CD14-positive monocyte (primary cell): ENCODE measurements around the gene OLFML2B. TPM values are rescaled to one million over a fixed set of nuclear protein-coding genes. Genes with fewer than 3 reads are reported as not detected.

Source experiments
- DNase-seq, 3 donors: peaks; one replicate each; pipeline ENCODE4 v3.0.0-alpha.2; 2011 to 2022
- H2AFZ ChIP-seq: 2 replicates; pipeline ENCODE4 v1.6.0; 2012; ENCODE audit warnings: mild to moderate bottlenecking, low read depth, low read length, inconsistent platforms; ENCODE audit not compliant: insufficient read depth, poor library complexity, severe bottlenecking
- H3K27ac ChIP-seq, 2 donors: 1 replicate in 1 of 2; 2 replicates in 1 of 2; pipeline ENCODE4 v1.5.1; 2012 to 2013; ENCODE audit warnings: low read length in 2 of 2, control low read depth in 1 of 2, inconsistent platforms in 1 of 2, low read depth in 1 of 2, mild to moderate bottlenecking in 1 of 2
- H3K27me3 ChIP-seq, 2 donors: one replicate each; pipeline versions ENCODE4 v1.6.0 to v1.6.1; 2011 to 2013; ENCODE audit warnings: low read length in 2 of 2; ENCODE audit not compliant: control insufficient read depth in 2 of 2, insufficient read depth in 2 of 2
- H3K36me3 ChIP-seq, 2 donors: replicated peaks in 1 of 2; 1 replicate in 1 of 2; 2 replicates in 1 of 2; pipeline versions ENCODE4 v1.5.1 to v1.6.1; 2012 to 2013; ENCODE audit warnings: low read length in 2 of 2, control low read depth in 1 of 2, inconsistent platforms in 1 of 2, mild to moderate bottlenecking in 1 of 2; ENCODE audit not compliant: insufficient read depth in 2 of 2, control insufficient read depth in 1 of 2
- H3K4me1 ChIP-seq, 2 donors: 1 replicate in 1 of 2; 2 replicates in 1 of 2; pipeline versions ENCODE4 v1.5.1 to v1.6.1; 2012 to 2013; ENCODE audit warnings: low read length in 2 of 2, control low read depth in 1 of 2, inconsistent platforms in 1 of 2, mild to moderate bottlenecking in 1 of 2, moderate library complexity in 1 of 2; ENCODE audit not compliant: insufficient read depth in 2 of 2, control insufficient read depth in 1 of 2
- H3K4me2 ChIP-seq: replicated peaks from 2 replicates; pipeline ENCODE3; 2012; ENCODE audit warnings: low read length, moderate library complexity, mild to moderate bottlenecking; ENCODE audit not compliant: poor library complexity, severe bottlenecking; ENCODE audit errors: extremely low read depth
- H3K4me3 ChIP-seq, 3 experiments: fragments of 200-600 bp in 1 of 3; sonication (generic) in 1 of 3; replicated peaks in 1 of 3; 1 replicate in 2 of 3; 2 replicates in 1 of 3; pipeline ENCODE4 v1.5.1; 2011 to 2013; ENCODE audit warnings: low read length in 3 of 3, mild to moderate bottlenecking in 3 of 3, control low read depth in 2 of 3, low read depth in 2 of 3, inconsistent platforms in 1 of 3, moderate library complexity in 1 of 3
- H3K79me2 ChIP-seq: 2 replicates; pipeline ENCODE4 v1.6.0; 2012; ENCODE audit warnings: mild to moderate bottlenecking, control low read depth, inconsistent platforms, low read length, moderate library complexity; ENCODE audit not compliant: insufficient read depth
- H3K9ac ChIP-seq: 2 replicates; pipeline ENCODE4 v1.6.0; 2017; ENCODE audit warnings: low read length, mild to moderate bottlenecking; ENCODE audit not compliant: insufficient read depth, poor library complexity, severe bottlenecking
- H3K9me3 ChIP-seq, 2 donors: replicated peaks in 1 of 2; 1 replicate in 1 of 2; 2 replicates in 1 of 2; pipeline versions ENCODE4 v1.5.1 to v1.6.1; 2012 to 2013; ENCODE audit warnings: low read length in 2 of 2, control low read depth in 1 of 2; ENCODE audit not compliant: control insufficient read depth in 1 of 2, insufficient read depth in 1 of 2
- H4K20me1 ChIP-seq: 2 replicates; pipeline ENCODE4 v1.6.0; 2012; ENCODE audit warnings: mild to moderate bottlenecking, low read length, control low read depth, moderate library complexity; ENCODE audit not compliant: insufficient read depth
- H3K27ac Mint-ChIP-seq, 7 donors: one replicate each; pipeline ENCODE4 v1.8.0; 2020; ENCODE audit warnings: mild to moderate bottlenecking in 7 of 7, mixed read lengths in 7 of 7, moderate library complexity in 6 of 7, inconsistent platforms in 2 of 7
- H3K27me3 Mint-ChIP-seq, 3 donors: one replicate each; pipeline ENCODE4 v1.8.0; 2021 to 2022; ENCODE audit warnings: low read depth in 3 of 3, mild to moderate bottlenecking in 3 of 3, mixed read lengths in 3 of 3, moderate library complexity in 3 of 3, inconsistent platforms in 1 of 3
- H3K36me3 Mint-ChIP-seq, 2 donors: one replicate each; pipeline ENCODE4 v1.8.0; 2020; ENCODE audit warnings: mixed read lengths in 2 of 2, inconsistent platforms in 1 of 2, mild to moderate bottlenecking in 1 of 2
- H3K4me1 Mint-ChIP-seq: one replicate; pipeline ENCODE4 v1.8.0; 2020; ENCODE audit warnings: mild to moderate bottlenecking, mixed read lengths
- H3K4me3 Mint-ChIP-seq, 2 donors: one replicate each; pipeline ENCODE4 v1.8.0; 2020; ENCODE audit warnings: mild to moderate bottlenecking in 2 of 2, mixed read lengths in 2 of 2, moderate library complexity in 1 of 2
- H3K9me3 Mint-ChIP-seq, 7 donors: one replicate each; pipeline ENCODE4 v1.8.0; 2020 to 2022; ENCODE audit warnings: mixed read lengths in 7 of 7, mild to moderate bottlenecking in 6 of 7, moderate library complexity in 6 of 7, inconsistent platforms in 2 of 7
- CTCF ChIP-seq: fragments of 200-600 bp; IDR thresholded peaks from one replicate; pipeline ENCODE4 v1.8.0; 2022; ENCODE audit warnings: antibody characterized with exemption, mild to moderate bottlenecking
- WGBS: methylation state at CpG from one replicate; pipeline ENCODE4 v1.1.5; 2013; ENCODE audit warnings: missing lambda C conversion rate; ENCODE audit not compliant: insufficient coverage; 5-methylcytosine and 5-hydroxymethylcytosine counted together
- intact Hi-C, 2 donors: fragments of 100-400 bp; cut with micrococcal nuclease; formaldehyde crosslinking; loops; one replicate each; pipeline versions ENCODE4 v1.15.0 to v1.15.1; 2023
- polyA plus RNA-seq, 3 donors: library from polyadenylated mRNA; depleted of rRNA in 1 of 3; unstranded in 2 of 3; stranded (reverse) in 1 of 3; fragments of 300-500 nt in 2 of 3; fragments of >200 nt in 1 of 3; fragmentation: Illumina TruSeq in 2 of 3; gene quantifications; 1 replicate in 2 of 3; 2 replicates in 1 of 3; pipeline ENCODE4 v1.2.3, GENCODE V29; 2012 to 2021

OLFML2B gene
- polyA plus RNA-seq, 3 donors = 0.66 to 1.4 (median 0.95) TPM

GRCh38 chr1:162069334-162070093, 45.8 kb upstream of the OLFML2B start, which contains the start of gene NOS1AP:
Gene NOS1AP (plus strand): TSS chr1:162069691. CDS start chr1:162070178, 487 bp downstream.
- peaks cover 13 to 21% of the 10 kb centered on the region in 2 donors for H3K4me1 ChIP-seq
- Mint-ChIP-seq H3K27ac (peak within 1 kb of the TSS in 1 of 7 donors; percentile 20), H3K27me3 (peaks cover 42 to 55% (median 47%) of the 10 kb centered on the region in 3 donors), H3K4me3 (peak within 1 kb of the TSS; percentile 81 to 89), H3K9me3 (peaks cover 0 to 6% (median 0%) of the 10 kb centered on the region in 7 donors), H3K4me1 (peaks cover 27% of the 10 kb centered on the region), H3K36me3 (peaks cover 0 to 3% of the 10 kb centered on the region in 2 donors)
- intact Hi-C loops = no loop called here
- peaks cover 0 to 11% of the 10 kb centered on the region in 2 donors for H3K9me3 ChIP-seq
- under 1% methylated on average over 95 of the region's 95 CpGs for WGBS
- H2AFZ ChIP-seq = peak within 1 kb of the TSS; percentile 81
- peak; percentile 37 to 67 (median 54) for DNase-seq
- no peaks in the 10 kb centered on the region for H3K36me3 ChIP-seq
- H3K79me2 ChIP-seq = no peaks in the 10 kb centered on the region
- peaks cover 31 to 54% of the 10 kb centered on the region in 2 donors for H3K27me3 ChIP-seq
- peak within 1 kb of the TSS; percentile 79 for H3K4me2 ChIP-seq
- no peaks in the 10 kb centered on the region for H4K20me1 ChIP-seq
- TF ChIP-seq CTCF = no peak
- peak within 1 kb of the TSS; percentile 38 to 79 (median 40) for H3K4me3 ChIP-seq
- H3K9ac ChIP-seq = peak within 1 kb of the TSS; percentile 65
- H3K27ac ChIP-seq = no peak within 1 kb of the TSS

- Histone ChIP-seq H3K9me3 (peaks cover 0 to 11% of the 10 kb centered on the region in 2 donors), H4K20me1 (no peaks in the 10 kb centered on the region), H3K27me3 (peaks cover 31 to 52% of the 10 kb centered on the region in 2 donors), H3K36me3 (no peaks in the 10 kb centered on the region), H3K4me1 (peaks cover 13 to 21% of the 10 kb centered on the region in 2 donors), H3K27ac (no peak overlapping the region), H3K4me2 (no peak overlapping the region), H3K9ac (no peak overlapping the region), H3K79me2 (no peaks in the 10 kb centered on the region), H3K4me3 (no peak overlapping the region), H2AFZ (no peak overlapping the region)
- H3K4me1 Mint-ChIP-seq = peaks cover 26% of the 10 kb centered on the region
- H3K27me3 Mint-ChIP-seq = peaks cover 40 to 52% (median 49%) of the 10 kb centered on the region in 3 donors
- WGBS = 100% methylated on average over 1 of the region's 4 CpGs
- TF ChIP-seq CTCF = no peak
- peaks cover 0 to 6% (median 0%) of the 10 kb centered on the region in 7 donors for H3K9me3 Mint-ChIP-seq
- intact Hi-C loops = no loop called here
- H3K36me3 Mint-ChIP-seq = peaks cover 0 to 3% of the 10 kb centered on the region in 2 donors
- no peak overlapping the region for H3K27ac Mint-ChIP-seq
- H3K4me3 Mint-ChIP-seq = peak overlapping the region in 1 of 2 donors; percentile 89
- DNase-seq = no peak
Observed at GRCh38 chr1:162068301-162068700, 44.6 kb upstream of the OLFML2B start.
